Keratinocyte (primary cell): ENCODE measurements around the gene CCDC70. TPM values are rescaled to one million over a fixed set of nuclear protein-coding genes. Genes with fewer than 3 reads are reported as not detected.

ENCODE experiments used
- DNase-seq: peaks from one replicate; pipeline ENCODE4 v3.0.0-alpha.2; 2011; ENCODE audit warnings: low read depth, missing footprints, low spot score
- FAIRE-seq: peaks from 2 replicates; lab custom pipeline; 2011; peaks lifted over from hg19 to GRCh38; lab: Jason Lieb, UNC
- H2AFZ ChIP-seq: 2 replicates; pipeline ENCODE4 v1.6.0; 2012; ENCODE audit warnings: low read length, control low read depth, inconsistent platforms; ENCODE audit not compliant: control insufficient read depth
- H3K27ac ChIP-seq: 2 replicates; pipeline ENCODE4 v1.5.1; 2011; ENCODE audit warnings: low read length; ENCODE audit not compliant: control insufficient read depth, insufficient read depth
- H3K27me3 ChIP-seq: 3 replicates; pipeline ENCODE4 v1.6.0; 2011; ENCODE audit warnings: low read length; ENCODE audit not compliant: control insufficient read depth, insufficient read depth; ENCODE audit errors: extremely low read depth
- H3K36me3 ChIP-seq, 2 experiments: 2 replicates in 1 of 2; 3 replicates in 1 of 2; pipeline ENCODE4 v1.5.1; 2011; ENCODE audit warnings: low read length in 2 of 2, mild to moderate bottlenecking in 1 of 2; ENCODE audit not compliant: control insufficient read depth in 2 of 2, insufficient read depth in 2 of 2; ENCODE audit errors: extremely low read depth in 1 of 2
- H3K4me1 ChIP-seq: 3 replicates; pipeline ENCODE4 v1.5.1; 2011; ENCODE audit warnings: low read length; ENCODE audit not compliant: control insufficient read depth, insufficient read depth; ENCODE audit errors: extremely low read depth
- H3K4me2 ChIP-seq: 3 replicates; pipeline ENCODE4 v1.6.0; 2011; ENCODE audit warnings: low read depth, low read length; ENCODE audit not compliant: control insufficient read depth, insufficient read depth; ENCODE audit errors: extremely low read depth
- H3K4me3 ChIP-seq, 3 experiments: fragments of 200-600 bp in 1 of 3; sonication (generic) in 1 of 3; 2 replicates in 2 of 3; 3 replicates in 1 of 3; pipeline ENCODE4 v1.5.1; 2011 to 2016; ENCODE audit warnings: low read length in 3 of 3, mild to moderate bottlenecking in 3 of 3, control low read depth in 2 of 3, inconsistent platforms in 1 of 3, low read depth in 1 of 3, mixed read lengths in 1 of 3, mixed run types in 1 of 3, moderate library complexity in 1 of 3; ENCODE audit not compliant: control insufficient read depth in 2 of 3, insufficient read depth in 2 of 3; ENCODE audit errors: extremely low read depth in 1 of 3
- H3K79me2 ChIP-seq: 2 replicates; pipeline ENCODE4 v1.6.0; 2012; ENCODE audit warnings: low read length; ENCODE audit not compliant: control insufficient read depth, insufficient read depth
- H3K9ac ChIP-seq: 3 replicates; pipeline ENCODE4 v1.6.0; 2011; ENCODE audit warnings: low read length; ENCODE audit not compliant: control insufficient read depth, insufficient read depth; ENCODE audit errors: extremely low read depth
- H3K9me1 ChIP-seq: 3 replicates; pipeline ENCODE4 v1.6.0; 2011; ENCODE audit warnings: low read length; ENCODE audit not compliant: control insufficient read depth, insufficient read depth; ENCODE audit errors: extremely low read depth
- H3K9me3 ChIP-seq: 2 replicates; pipeline ENCODE4 v1.5.1; 2012; ENCODE audit warnings: low read depth, low read length; ENCODE audit not compliant: control insufficient read depth
- H4K20me1 ChIP-seq: 3 replicates; pipeline ENCODE4 v1.6.0; 2011; ENCODE audit warnings: low read length; ENCODE audit not compliant: control insufficient read depth, insufficient read depth; ENCODE audit errors: extremely low read depth
- EZH2 ChIP-seq: IDR thresholded peaks from one replicate; pipeline ENCODE4 v1.6.1; 2012; ENCODE audit warnings: inconsistent platforms, mild to moderate bottlenecking, low read length, moderate library complexity
- dilution Hi-C: fragments of 300-500 bp; cut with MboI; formaldehyde crosslinking; loops from one replicate; pipeline ENCODE4 v1.7.0; 2020; ENCODE audit warnings: low sequenced_read_pairs; ENCODE audit not compliant: extremely low pct_ligation_motif_present
- polyA plus RNA-seq, 5 experiments: library from polyadenylated mRNA; depleted of rRNA in 3 of 5; stranded (reverse) in 3 of 5; stranded (forward) in 1 of 5; unstranded in 1 of 5; fragments of >200 nt; gene quantifications; 1 replicate in 1 of 5; 2 replicates in 3 of 5; 3 replicates in 1 of 5; pipeline versions ENCODE4 v1.2.1 to v1.2.3, GENCODE V29; 2011 to 2012; ENCODE audit warnings: missing spikeins in 2 of 5, low read depth in 1 of 5, low replicate concordance in 1 of 5
- TF ChIP-seq, protein P1 (sequence below), 3 experiments: IDR thresholded peaks in 1 of 3; conservative IDR thresholded peaks in 1 of 3; optimal IDR thresholded peaks in 1 of 3; 2 replicates in 2 of 3; 3 replicates in 1 of 3; pipeline versions ENCODE3 to v1.5.1; 2011; ENCODE audit warnings: low read length in 3 of 3, mild to moderate bottlenecking in 3 of 3, moderate library complexity in 2 of 3, control low read depth in 1 of 3, inconsistent platforms in 1 of 3; ENCODE audit not compliant: insufficient read depth in 2 of 3; ENCODE audit errors: extremely low read depth in 1 of 3

The CCDC70 gene
- polyA plus RNA-seq, 1 donor (not counting 4 experiments of a cell fraction or from before 2014, with no cell fraction given): not detected

- Histone ChIP-seq H3K79me2 (no peaks in the 10 kb centered on the region), H2AFZ (peak overlapping the region; percentile 37), H3K4me3 (peak overlapping the region in 1 of 3 experiments; percentile 23), H3K4me1 (peaks cover 25% of the 10 kb centered on the region), H3K9me3 (no peaks in the 10 kb centered on the region), H4K20me1 (no peaks in the 10 kb centered on the region), H3K36me3 (no peaks in the 10 kb centered on the region), H3K27ac (no peak overlapping the region), H3K4me2 (peak overlapping the region; percentile 80), H3K27me3 (peaks cover 24% of the 10 kb centered on the region), H3K9me1 (no peaks in the 10 kb centered on the region), H3K9ac (no peak overlapping the region)
- no peak for TF ChIP-seq EZH2
- TF ChIP-seq, protein P1, sequence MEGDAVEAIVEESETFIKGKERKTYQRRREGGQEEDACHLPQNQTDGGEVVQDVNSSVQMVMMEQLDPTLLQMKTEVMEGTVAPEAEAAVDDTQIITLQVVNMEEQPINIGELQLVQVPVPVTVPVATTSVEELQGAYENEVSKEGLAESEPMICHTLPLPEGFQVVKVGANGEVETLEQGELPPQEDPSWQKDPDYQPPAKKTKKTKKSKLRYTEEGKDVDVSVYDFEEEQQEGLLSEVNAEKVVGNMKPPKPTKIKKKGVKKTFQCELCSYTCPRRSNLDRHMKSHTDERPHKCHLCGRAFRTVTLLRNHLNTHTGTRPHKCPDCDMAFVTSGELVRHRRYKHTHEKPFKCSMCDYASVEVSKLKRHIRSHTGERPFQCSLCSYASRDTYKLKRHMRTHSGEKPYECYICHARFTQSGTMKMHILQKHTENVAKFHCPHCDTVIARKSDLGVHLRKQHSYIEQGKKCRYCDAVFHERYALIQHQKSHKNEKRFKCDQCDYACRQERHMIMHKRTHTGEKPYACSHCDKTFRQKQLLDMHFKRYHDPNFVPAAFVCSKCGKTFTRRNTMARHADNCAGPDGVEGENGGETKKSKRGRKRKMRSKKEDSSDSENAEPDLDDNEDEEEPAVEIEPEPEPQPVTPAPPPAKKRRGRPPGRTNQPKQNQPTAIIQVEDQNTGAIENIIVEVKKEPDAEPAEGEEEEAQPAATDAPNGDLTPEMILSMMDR (optimal IDR thresholded peaks at IDR 0.05 in 1 of 3, IDR thresholded peaks at IDR 0.05 in 1 of 3, conservative IDR thresholded peaks at IDR 0.05 in 1 of 3; ENCODE audit: extremely low read depth in 1 of 3, insufficient read depth in 2 of 3, low read length in 3 of 3): no peak
- DNase-seq: peak; percentile 67
- dilution Hi-C loops: no loop called here
- peak; percentile 84 for FAIRE-seq
Observed at GRCh38 chr13:51816604-51817249, 45.0 kb upstream of the CCDC70 start.

DNA sequence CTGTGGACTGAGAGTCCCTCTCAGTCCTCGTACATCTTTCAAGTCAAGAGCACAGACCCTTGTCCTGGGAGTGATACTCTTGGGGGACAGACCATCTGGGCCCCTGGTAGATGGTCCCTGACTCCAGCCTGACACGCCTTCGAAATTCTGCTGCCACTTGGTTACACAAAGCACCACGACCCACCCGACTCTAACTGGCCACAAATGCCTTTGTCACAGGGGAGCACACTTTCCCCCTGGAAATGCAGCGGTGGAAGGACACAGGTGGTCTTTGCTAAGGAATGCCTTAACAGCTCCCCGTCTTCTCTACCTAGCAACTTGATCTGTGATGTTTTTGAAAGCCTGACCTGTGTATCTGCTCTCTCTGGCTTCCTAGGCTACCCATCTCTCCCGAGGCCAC lies 44.1 kb upstream of the CCDC70 start:
- TF ChIP-seq, protein P1 (optimal IDR thresholded peaks at IDR 0.05 in 1 of 3, IDR thresholded peaks at IDR 0.05 in 1 of 3, conservative IDR thresholded peaks at IDR 0.05 in 1 of 3; ENCODE audit: extremely low read depth in 1 of 3, insufficient read depth in 2 of 3, low read length in 3 of 3): no peak
- TF ChIP-seq EZH2: no peak
- H3K9me1 ChIP-seq: no peaks in the 10 kb centered on the region
- no peak overlapping the region for H3K4me3 ChIP-seq
- H3K4me2 ChIP-seq: no peak overlapping the region
- no peak overlapping the region for H3K27ac ChIP-seq
- DNase-seq (no peak), FAIRE-seq (no peak)
- no peaks in the 10 kb centered on the region for H4K20me1 ChIP-seq
- no peaks in the 10 kb centered on the region for H3K36me3 ChIP-seq
- peaks cover 25% of the 10 kb centered on the region for H3K4me1 ChIP-seq
- no peaks in the 10 kb centered on the region for H3K79me2 ChIP-seq
- no peak overlapping the region for H3K9ac ChIP-seq
- peaks cover 24% of the 10 kb centered on the region for H3K27me3 ChIP-seq
- dilution Hi-C loops: no loop called here
- H2AFZ ChIP-seq: no peak overlapping the region
- H3K9me3 ChIP-seq: no peaks in the 10 kb centered on the region
